Stimulated activated CD8-positive, alpha-beta memory T cell treated with anti-CD3 and anti-CD28 coated beads, Interleukin-15, amount 100 ng/mL, for 24 hours (primary cell): ENCODE results near the gene PFKL.

Source experiments
- DNase-seq: peaks from one replicate; pipeline ENCODE4 v3.0.0-alpha.2; 2020; ENCODE audit warnings: low read depth

Gene PFKL

DNA sequence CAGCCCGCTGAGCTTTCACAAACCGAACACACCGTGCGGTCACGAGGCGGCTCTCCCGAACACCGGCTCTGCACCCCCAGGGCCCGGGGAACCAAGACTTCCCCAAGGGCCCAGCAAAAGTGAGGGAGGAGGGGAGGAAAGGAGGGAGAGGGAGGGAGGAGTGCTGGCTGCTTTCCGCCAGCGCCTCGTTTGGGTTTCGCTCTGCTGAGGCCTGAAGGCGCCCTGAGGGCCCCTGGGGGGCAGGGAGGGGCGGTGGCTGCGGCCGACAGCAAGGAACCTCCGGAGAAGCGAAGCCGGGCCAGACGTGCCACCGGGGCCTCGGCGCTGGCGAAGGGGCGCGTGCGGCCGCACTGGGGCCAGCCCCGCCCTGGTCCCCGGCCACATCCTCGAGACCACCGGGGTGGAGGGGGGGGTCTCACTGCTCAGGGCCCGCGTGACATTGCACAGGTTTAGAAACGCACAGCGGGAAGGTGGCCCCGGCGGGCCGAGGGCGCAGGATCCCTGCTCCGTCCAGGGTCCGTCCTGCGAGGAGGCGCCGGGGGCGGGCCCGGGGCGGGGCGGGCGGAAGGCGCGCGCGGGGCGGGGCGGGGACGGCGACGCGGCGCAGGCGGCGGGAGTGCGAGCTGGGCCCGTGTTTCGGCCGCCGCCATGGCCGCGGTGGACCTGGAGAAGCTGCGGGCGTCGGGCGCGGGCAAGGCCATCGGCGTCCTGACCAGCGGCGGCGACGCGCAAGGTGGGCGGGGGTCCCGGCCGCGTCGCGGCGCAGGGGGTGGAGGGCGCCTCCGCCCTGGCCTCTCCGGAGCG is at the start of gene PFKL:
Gene PFKL (plus strand): TSS at position 596 of the 804 bp plus-strand sequence. CDS start 53 bp downstream, at position 649.
- DNase-seq: peak; percentile 39

DNA sequence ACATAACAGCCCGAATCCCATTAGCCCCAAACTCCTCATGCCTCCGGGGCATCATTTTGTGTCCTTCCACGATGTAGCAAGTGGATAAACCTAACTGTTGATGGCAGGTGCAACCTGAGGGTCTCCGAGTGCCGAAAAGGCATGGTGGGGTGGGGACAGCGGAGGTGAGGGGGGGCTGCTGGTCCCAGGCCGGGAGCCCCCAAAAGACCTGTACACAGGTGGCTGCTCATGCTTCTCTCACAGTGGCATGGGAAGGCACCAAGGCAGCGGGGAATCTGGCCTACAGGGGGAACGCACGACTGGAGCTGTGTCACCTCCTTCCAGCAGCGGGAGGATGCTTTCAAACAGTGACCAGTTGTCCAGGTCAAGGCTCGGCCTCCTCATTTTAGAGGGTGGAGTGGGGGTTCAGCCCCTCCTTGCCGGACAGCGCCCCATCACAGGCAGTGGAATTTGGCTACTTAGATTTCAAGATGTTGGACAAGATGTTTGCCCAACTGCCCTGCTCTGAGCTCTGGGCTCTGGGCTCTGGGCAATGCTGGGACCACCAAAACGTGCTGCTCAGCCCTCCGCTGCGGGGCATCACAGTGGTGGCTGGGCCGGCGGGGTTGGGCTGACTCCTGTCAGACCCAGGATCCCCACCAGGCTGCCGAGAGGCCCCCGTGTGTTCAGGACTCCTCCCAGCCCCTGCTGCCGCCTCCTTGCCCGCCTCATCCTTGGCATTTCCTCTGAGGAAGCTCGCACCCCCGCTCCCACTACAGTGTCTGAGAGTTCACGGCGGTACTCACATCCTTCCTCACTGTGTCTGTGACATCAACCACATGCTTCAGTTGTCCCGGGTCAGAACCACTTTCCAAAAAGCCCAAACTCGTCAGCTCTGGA is 45.8 kb upstream of the PFKL start:
- no peak for DNase-seq

DNA sequence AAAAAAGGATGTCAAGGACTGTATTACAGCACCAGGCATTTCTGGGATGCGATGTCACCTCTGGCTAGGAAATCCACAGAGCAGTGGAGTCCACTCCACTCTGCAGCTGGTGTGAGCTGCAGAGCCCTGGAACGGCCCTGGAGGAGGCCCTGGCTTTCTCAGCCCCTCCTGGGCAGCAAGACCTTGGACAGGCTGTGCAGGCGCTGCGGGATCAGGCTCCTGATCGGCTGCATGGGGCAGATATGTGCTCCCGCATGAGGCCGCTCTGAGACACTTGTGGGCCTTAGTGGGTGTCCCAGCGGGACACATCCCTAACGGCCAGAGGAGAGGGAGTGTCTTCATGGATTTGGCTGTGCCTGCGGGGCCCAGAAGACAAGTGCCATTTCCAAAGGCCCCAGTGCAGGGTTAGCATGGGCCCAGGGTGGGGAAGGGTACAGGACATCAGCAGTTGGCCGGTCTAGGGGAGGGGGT is 44.3 kb upstream of the PFKL start:
- DNase-seq: no peak

DNA sequence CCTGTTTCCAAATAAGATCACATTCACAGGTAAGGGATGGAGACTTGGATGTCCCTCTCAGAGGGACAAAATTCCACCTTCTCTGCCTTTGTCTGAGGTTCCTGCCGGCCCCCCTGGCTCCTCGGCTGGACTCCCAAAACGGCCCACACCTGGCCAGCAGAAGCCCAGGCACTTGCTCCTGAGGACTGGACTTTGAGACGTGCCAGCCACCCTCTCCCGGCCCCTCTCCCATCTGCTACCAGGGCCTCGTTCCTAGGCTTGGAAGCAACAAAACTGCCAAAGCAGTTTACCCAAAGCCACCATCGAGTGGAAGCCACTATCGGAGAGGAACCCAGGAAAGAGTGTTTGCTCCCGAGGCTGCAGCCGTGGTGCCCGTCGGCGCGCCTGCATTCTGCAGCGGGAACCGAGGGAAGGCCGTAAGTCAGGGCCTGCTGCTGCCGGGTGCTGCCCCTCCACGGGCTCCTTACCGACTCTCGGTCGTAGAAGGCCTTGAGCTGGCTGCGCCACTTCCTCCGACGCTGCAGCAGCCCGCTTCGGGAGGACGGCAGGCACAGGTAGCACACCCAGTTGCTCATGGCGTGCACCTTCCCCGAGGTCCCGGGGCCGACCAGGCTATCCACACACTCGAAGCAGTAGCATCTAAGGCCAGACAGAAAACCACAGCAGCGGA is 41.7 kb upstream of the PFKL start:
- DNase-seq: no peak

DNA sequence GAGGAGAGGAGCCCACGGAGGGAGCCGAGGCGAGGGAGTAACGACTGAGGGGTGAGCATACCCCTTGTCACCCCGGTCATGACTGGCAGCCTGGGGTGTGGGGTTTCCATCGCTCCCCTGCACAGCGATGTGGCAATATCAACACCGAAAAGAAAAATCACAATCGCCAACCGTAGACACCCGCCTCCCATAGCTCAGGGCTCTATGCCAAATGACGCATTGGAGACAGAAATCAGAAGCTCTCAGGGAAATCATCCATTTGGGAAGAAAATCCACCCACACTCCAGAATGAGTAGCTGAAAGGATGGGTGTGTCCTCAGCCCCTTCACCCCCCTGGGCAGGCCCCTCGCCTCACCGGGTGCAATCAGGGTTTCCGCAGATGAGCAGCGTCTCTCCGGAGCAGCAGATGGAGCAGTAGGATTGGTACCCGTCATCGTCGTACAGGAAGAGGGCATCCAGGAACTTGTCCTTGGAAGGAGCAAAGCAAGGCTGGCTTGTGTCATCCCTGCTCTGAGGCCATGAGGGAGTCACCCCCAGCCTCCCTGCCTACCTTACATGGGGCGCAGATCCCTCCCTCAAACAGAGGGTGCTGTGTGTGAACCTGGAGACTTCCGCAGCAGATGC is 40.7 kb upstream of the PFKL start:
- DNase-seq: no peak

DNA sequence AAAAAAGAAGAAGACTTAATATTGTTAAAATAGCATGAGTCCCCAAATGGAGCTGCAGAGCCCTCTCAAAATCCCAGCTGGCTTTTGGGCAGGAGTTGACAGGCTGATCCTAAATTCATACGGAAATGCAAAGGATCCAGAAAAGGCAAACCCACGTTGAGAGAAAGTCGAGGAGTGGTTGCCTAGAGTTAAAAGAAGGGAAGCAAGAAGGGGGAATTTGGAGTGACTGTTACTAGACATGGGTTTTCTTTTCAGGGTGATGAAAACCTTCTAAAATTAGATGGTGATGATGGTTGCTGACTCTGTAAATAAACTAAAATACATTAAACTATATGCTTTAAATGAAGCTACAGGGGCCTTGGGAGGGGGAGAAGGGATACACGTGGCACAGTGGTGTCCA is 39.8 kb upstream of the PFKL start:
- no peak for DNase-seq

DNA sequence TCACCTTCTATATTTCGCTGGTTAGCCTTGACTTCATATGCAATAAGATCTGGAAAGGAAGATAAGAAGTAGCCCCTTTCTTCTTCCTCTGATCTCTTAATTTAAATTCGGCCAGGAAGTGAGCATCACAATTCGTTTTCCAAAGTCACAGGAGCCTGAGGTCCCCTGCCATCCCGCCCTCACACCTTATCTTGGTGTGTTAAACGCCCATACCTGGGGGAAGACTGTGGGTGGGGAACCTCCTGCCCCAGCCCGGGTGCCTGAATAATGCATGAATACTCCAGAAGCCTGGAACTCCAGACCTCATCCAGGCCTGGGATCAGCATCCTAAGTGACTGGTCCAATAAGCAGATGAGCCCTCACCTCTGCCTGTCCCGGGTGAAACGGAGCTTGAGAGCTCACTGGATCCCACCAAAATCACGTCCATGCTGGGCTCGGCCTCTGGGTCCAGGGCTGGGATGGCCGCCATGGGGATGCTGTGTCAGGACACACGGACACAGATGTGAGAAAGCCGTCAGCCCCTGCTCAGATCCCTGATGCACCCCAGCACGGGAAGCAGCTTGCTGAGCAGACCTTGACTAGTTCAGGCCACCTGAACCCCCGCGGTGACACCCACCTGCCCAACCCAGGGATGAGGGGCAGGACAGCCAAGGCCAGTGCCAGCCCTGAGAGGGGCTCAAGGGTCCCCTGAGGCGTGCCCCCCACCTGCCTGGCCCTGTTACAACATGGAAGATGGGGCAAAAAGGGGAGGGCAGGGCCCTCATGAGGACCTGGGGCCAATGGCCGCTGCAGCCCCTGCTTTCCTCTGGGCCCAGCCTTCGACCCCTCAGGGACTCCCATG is 38.8 kb upstream of the PFKL start:
- no peak for DNase-seq

DNA sequence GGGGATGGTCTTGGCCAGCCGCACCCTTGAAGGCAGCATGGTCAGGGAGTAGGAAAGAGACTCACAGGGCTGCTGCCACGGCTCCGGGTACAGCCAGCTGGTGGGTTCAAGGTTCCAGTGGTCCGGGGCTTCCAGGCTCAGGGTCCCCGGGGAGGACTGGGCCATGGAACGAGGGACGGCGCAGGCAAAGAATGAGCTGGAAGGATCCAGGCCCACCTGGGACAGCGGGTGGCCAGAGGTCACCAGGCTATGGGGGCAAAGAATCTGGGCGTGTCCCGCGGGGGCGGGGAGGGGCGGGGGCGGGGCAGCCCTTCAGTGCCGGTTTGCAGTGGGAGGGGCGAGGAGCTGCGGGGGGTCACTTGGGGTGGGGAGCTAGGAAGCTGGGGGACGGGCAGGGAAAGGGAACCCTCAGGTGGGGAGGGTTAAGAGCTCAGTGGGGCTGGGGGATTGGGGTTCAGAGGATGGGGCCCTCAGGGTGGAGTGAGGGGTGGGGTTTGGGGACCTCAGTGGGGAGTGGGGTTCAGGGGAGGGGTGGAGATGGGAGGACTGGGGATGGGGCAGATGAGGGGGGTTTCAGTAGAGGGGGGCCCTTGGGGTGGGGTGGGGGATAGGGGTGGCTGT is 38.1 kb upstream of the PFKL start, which contains the start of gene DNMT3L:
Gene DNMT3L (minus strand): TSS at position 223 of the 621 bp plus-strand sequence. CDS start 638 bp downstream, outside the sequence.
- DNase-seq: no peak

DNA sequence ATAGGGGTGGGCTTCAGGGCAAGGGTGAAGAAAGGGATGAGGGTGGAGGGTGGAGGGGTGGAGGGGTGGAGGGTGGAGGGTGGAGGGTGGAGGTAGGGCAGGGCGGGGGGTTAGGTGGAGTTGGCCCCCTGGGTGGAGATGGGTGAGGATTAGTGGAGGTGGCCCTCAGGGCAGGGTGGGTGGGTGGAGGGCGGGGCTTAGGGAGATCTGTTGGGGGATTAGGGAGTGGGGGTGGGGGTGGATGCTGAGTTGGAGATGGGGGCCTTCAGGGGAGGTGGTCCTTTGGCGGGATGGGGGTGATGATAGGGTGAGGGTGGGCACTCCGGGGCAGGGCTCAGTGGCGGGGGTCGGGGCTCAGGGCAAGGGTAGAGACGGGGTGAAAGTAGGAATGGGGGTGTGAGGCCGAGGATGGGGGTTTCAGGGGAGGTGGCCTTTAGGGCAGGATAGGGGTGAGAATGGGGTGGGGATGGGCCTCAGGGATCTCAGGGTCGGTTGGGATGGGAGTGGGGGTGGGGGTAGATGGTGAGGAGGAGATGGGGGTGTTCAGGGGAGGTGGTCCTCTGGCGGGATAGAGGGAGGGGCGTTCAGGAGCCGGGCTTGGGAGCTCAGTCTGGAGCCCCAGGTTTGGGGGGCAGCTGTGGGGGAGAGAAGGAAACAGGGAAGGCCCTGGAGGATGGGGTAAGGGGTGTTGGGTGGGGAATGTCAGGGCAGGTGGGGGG is 37.4 kb upstream of the PFKL start:
- no peak for DNase-seq

DNA sequence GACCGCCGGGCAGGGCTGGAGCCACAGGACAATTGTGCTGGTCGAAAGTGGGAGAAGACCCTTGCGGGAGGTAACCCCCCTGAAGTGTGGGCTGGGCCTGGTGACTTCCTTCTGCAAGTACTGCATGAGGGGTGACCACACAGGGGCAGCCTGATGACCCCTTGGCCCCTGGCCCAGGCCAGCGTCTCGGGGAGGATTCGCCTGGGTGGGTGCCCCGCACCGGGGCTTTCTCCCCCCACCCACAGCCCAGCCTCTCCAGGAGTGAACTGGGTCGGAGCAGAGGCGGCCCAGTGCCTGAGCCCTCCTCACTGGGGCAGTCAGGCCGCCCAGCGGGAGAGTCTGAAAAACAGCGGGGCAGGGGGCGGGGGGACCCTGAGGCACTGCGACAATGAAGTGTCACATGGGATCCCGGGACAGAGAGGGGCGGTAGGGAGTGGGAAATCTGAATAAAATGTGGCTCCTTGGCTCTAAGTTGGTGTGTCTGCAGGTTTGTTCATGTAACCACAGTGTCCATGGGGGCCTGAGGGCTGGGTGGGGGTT is 36.6 kb upstream of the PFKL start:
- DNase-seq: no peak

DNA sequence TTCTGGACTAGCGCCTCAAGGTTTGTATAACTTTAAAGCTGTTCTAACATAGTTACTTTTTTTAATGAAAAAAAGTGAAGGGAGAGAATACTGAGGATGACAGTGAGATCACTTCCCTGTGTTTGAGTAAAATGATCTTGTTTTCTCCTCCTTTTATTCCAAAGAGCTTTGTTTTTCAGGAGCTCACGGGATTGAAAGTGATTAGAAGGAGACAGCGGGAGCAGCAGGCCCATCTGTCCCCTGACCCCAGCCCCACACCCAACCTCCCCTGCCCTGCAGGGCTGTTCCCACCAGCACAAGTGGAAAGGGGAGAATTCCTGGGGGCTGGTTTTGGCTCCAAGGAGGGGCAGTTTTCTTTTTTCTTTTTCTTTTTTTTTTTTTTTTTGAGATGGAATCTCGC is 36.1 kb upstream of the PFKL start:
- DNase-seq: no peak

DNA sequence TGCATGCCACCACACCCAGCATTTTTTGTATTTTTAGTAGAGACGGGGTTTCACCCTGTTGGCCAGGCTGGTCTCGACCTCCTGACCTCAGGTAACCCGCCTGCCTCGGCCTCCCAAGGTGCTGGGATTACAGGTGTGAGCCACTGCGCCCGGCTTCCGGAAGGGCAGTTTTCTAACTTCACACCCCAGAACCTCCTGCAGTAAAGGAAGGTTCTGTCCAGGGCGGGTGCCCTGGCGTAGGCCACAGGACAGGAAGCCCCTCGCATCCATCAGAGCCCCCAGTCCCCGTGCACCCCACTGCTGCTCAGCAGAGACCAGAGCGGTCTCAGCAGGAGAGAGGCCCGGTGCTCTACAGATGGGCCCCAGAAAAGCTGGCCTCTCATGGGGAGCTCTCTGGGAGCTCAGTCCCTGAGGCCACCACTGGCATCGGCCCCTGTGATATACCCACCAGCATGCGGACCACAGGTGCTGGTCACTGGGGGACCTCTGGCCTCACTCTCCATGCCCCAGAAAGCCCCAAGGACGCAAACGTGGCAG is 34.1 kb upstream of the PFKL start:
- DNase-seq: no peak

DNA sequence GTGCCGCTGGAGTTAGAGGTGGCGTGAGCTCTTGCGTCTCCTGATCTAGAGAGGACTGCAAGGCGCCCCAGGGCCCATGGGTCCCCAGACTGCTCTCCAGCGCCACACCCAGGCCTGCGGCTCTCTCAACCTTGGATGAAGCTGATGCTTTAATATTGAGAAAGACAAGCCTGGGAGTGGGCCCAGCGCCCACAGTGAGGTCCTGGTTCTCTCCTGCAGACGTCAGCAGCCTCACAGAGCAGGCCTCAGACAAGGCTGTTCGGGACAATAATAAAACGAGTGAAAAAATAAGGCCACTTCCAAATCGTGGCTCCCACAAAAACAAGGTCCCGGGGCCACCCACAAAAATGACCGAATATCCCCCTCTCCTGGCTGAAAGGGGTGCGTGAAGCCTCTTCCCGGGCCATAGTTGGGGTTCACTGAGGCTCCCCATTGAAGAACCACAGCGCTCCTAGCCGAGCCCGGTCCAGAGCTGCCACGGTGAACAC is 32.2 kb upstream of the PFKL start:
- DNase-seq: no peak

DNA sequence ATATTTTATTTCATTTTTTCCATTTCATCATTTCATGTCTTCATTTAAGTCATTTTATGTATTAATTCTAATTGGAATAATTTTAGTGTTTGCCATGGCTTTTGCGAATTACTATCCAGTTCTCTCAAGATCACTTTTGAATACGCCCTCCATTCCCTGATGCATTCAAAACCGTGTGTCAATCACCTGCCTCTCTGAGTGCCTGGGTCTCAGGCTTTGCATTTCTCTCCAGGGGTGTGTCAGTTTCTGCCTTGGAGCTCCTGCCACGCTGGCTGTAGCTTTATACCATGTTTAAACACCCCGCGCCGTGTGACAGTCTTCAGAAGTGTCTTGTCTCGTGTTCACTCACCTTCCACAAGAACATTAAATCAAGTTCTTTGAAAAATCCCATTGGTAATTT is 30.8 kb upstream of the PFKL start:
- no peak for DNase-seq

DNA sequence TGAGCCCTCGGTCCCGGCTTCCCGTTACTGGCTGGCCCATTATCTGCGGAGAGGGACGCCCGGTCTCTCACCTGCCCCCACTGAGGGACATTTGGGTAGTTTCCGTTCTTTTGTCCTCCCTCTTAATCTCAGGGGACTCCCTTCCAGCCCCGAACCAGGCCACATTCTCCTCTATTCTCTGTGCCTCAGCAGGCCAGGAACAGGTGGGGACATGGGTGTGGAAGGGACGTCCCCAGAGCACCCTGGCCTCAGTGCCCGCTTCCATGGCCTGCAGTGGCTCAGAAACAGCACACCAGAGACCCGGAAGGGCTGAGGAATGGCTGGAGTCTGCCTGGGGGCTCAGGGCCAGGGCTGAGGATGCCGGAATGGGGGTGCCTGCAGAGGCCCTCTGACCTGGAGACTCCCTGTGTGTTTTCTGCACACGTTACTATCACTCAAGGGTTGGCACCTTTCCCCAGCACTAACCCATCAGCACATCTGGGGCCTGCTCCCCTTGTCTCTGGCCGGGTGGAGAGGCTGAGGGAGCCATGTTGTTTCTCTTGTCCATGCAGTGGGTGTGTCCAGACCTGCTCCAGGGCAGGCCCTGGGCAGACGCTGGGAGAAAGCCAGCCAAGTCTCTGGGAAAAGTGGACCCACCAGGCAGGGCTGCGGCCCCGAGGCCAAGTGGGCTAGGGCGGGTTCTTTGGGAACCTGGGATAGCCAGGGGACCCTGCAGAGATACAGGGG is 28.1 kb upstream of the PFKL start:
- DNase-seq: no peak

DNA sequence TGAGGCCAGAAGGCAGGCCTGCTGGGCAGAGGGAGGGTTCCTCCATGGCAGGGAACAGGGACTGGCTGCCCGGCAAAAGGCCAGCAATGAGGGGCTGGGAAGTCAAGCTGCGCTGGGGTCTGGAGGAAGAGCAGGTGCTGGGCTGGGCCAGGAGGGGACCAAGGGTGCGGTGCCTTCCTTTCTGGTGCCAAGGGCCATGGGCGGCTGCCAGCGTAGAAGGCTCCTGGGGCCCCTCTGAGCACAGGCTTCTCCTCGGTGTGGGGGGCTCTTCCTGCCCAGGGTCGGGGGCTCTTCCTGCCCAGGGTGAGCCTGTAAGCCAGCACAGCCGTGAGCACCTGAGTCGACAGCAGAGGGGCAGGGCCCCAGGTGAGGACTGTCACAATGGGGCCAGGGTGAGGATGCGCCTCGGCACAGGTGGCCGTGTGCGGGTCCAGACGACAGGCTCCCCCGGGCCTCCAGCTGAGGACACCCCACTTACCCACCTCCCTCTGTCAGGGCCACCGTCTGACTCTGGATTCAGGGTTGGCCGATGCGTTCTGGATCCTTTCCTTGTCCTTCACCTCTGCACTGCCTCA is 27.5 kb upstream of the PFKL start:
- no peak for DNase-seq

DNA sequence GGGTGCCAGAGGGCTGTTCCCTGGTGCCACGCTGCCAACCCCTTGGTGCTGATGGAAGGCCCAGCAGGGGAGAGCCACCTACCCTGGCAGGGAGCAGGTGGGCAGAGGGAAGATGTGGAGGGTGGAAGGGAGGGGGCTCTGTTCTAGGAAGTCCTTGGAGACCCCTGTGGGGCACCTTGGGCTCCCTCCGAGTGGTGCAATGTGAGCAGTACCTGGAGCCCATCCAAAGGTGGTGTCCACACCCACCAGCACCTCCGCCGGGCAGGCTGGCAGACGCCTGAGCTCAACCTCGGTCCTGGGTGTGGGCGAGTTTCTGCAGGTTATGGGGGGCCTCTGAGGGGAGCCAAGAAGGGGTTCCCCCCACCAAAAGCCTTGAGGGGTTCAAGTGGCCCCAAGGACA is 26.8 kb upstream of the PFKL start:
- no peak for DNase-seq

DNA sequence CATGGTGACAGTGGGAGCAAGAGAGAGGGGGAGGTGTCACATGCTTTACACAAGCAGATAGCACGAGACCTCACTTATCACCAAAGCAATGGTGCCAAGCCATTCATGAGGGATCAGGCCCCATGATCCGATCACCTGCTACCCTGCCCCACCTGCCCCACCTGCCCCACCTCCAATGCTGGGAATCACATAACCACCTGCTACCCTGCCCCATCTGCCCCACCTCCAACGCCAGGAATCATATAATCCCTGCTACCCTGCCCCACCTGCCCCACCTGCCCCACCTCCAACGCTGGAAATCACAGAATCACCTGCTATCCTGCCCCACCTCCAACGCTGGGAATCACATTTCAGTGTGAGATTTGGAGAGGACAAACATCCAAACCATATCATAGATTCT is 24.8 kb upstream of the PFKL start:
- DNase-seq: no peak
